Left ventricle myocardium inferior (tissue), 1 donor: ENCODE data around the gene DTWD1. TPM values are rescaled to one million over a fixed set of nuclear protein-coding genes. Genes with fewer than 3 reads are reported as not detected.

Experiments used
- total RNA-seq: library from RNA; stranded (reverse); fragmentation: NEBNext Ultra II Directional; extraction: Animal tissue kit (Norgen Biotek cat#: 25700); gene quantifications from one replicate; pipeline ENCODE4 v1.2.1, GENCODE V29; 2021
- donor health status: DM: no; HTN: yes; CAD: no; lungs with severe emphysema.

The DTWD1 gene
- total RNA-seq, 1 donor from 2014 or later = 20.6 TPM

Other genes with a start within 250 kb of the DTWD1 start
- gene FGF7, start 197.8 kb upstream of the DTWD1 start, total RNA-seq = 34.1 TPM
- 18.5 TPM for gene FAM227B, start 230 bp upstream of the DTWD1 start, total RNA-seq